Large intestine (tissue), 3 donors: Measurements from ENCODE around the gene SLC35B2. TPM values are rescaled to one million over a fixed set of nuclear protein-coding genes. Genes with fewer than 3 reads are reported as not detected.

ENCODE experiments used
- DNase-seq, 2 donors: peaks; one replicate each; pipeline versions ENCODE4 v3.0.0 to v3.0.0-alpha.2; 2013
- H3K27ac ChIP-seq: one replicate; pipeline ENCODE4 v1.5.1; 2013; ENCODE audit warnings: low read length
- H3K27me3 ChIP-seq: 2 replicates; pipeline ENCODE4 v1.6.1; 2013; ENCODE audit warnings: low read length; ENCODE audit not compliant: control insufficient read depth, insufficient read depth
- H3K36me3 ChIP-seq: 2 replicates; pipeline ENCODE4 v1.6.1; 2013; ENCODE audit warnings: low read length; ENCODE audit not compliant: control insufficient read depth, insufficient read depth
- H3K4me1 ChIP-seq: one replicate; pipeline ENCODE4 v1.6.1; 2013; ENCODE audit warnings: low read length; ENCODE audit not compliant: control insufficient read depth, insufficient read depth
- H3K4me3 ChIP-seq: one replicate; pipeline ENCODE4 v1.5.1; 2013; ENCODE audit warnings: low read length
- H3K9me3 ChIP-seq: one replicate; pipeline ENCODE4 v1.6.1; 2013; ENCODE audit warnings: mild to moderate bottlenecking, low read depth, low read length, moderate library complexity; ENCODE audit not compliant: control insufficient read depth
- WGBS: methylation state at CpG from one replicate; pipeline ENCODE4 v1.1.5; 2013; ENCODE audit warnings: low lambda C conversion rate; ENCODE audit not compliant: insufficient coverage; 5-methylcytosine and 5-hydroxymethylcytosine counted together
- polyA plus RNA-seq: library from polyadenylated mRNA; unstranded; fragments of 120-200 nt; gene quantifications from one replicate; pipeline ENCODE4 v1.2.1, GENCODE V29; 2013

The SLC35B2 gene
- polyA plus RNA-seq, 1 donor: 43.5 TPM

DNA sequence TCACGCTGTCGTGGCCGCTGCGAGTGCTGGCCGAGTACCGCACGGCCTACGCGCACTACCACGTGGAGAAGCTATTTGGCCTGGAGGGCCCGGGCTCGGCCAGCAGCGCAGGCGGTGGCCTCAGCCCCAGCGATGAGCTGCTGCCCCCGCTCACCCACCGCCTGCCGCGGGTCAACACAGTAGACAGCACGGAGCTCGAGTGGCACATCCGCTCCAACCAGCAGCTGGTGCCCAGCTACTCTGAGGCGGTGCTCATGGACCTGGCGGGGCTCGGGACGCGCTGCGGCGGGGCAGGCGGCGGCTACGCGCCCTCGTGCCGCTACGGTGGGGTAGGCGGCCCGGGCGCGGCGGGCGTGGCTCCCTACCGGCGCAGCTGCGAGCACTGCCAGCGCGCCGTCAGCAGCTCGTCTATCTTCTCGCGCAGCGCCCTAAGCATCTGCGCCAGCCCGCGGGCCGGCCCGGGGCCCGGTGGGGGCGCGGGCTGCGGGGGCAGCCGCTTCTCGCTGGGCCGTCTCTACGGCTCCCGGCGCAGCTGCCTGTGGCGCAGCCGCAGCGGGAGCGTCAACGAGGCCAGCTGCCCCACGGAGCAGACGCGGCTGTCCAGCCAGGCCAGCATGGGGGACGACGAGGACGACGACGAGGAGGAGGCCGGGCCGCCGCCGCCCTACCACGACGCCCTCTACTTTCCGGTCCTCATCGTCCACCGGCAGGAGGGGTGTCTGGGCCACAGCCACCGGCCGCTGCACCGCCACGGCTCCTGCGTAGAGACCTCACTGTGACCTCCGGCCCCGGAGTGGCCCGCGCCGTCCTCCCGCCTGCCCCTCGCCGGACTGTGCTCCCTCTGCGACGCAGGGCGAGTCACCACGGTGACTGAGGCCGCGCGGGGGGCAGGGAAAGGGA is 18.7 kb upstream of the SLC35B2 start:
- H3K4me1 ChIP-seq: peaks cover 5% of the 10 kb centered on the region
- peaks cover 9% of the 10 kb centered on the region for H3K9me3 ChIP-seq
- H3K4me3 ChIP-seq: no peak overlapping the region
- DNase-seq: peak in 1 of 2 donors; percentile 49
- no peak overlapping the region for H3K27ac ChIP-seq
- WGBS: no CpG with 5 or more reads among the region's 109 CpGs
- no peaks in the 10 kb centered on the region for H3K36me3 ChIP-seq
- peaks cover 93% of the 10 kb centered on the region for H3K27me3 ChIP-seq

DNA sequence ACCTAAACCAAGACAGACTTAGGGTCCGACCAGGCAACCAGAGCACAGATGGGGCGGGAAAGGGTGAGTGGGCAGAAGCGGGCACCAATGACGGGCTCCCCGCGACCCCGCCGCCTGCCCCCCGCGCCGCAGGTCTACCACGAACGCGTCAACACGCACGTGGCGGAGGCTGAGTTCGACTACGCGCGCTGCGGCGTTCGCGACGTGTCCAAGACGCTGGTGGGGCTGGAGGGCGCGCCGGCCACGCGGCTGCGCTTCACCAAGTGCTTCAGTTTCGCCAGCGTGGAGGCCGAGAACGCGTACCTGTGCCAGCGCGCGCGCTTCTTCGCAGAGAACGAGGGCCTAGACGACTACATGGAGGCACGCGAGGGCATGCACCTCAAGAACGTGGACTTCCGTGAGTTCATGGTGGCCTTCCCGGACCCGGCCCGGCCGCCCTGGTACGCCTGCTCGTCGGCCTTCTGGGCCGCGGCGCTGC is 18.0 kb upstream of the SLC35B2 start:
- H3K4me3 ChIP-seq: no peak overlapping the region

DNA sequence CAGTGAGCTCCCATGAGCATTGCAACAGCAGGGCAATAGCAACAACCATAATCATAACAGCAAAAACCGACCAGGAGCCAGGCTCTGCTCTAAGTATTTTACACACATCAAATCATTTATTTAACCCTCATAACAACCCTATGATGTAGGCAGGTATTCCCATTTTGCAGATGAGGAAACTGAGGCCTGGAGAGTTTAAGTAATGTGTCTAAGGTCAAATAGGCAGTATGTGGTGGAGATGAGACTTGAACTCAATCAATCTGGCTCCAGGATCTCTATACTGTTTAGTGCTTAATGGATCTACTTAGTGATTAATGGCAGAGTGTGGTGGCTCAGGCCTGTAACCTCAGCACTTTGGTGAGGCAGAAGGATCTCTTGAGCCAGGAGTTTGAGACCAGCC is 16.3 kb upstream of the SLC35B2 start:
- Histone ChIP-seq H3K9me3 (peaks cover 9% of the 10 kb centered on the region), H3K27ac (no peak overlapping the region), H3K36me3 (no peaks in the 10 kb centered on the region), H3K4me1 (peaks cover 5% of the 10 kb centered on the region), H3K27me3 (peaks cover 89% of the 10 kb centered on the region), H3K4me3 (no peak overlapping the region)
- no peak for DNase-seq
- no CpG with 5 or more reads among the region's 1 CpG for WGBS

More for the DNA sequence above, 18.0 kb upstream of the SLC35B2 start:
- H3K9me3 ChIP-seq: peaks cover 9% of the 10 kb centered on the region
- no CpG with 5 or more reads among the region's 59 CpGs for WGBS
- no peaks in the 10 kb centered on the region for H3K36me3 ChIP-seq
- peaks cover 5% of the 10 kb centered on the region for H3K4me1 ChIP-seq
- peaks cover 89% of the 10 kb centered on the region for H3K27me3 ChIP-seq
- no peak for DNase-seq
- no peak overlapping the region for H3K27ac ChIP-seq

DNA sequence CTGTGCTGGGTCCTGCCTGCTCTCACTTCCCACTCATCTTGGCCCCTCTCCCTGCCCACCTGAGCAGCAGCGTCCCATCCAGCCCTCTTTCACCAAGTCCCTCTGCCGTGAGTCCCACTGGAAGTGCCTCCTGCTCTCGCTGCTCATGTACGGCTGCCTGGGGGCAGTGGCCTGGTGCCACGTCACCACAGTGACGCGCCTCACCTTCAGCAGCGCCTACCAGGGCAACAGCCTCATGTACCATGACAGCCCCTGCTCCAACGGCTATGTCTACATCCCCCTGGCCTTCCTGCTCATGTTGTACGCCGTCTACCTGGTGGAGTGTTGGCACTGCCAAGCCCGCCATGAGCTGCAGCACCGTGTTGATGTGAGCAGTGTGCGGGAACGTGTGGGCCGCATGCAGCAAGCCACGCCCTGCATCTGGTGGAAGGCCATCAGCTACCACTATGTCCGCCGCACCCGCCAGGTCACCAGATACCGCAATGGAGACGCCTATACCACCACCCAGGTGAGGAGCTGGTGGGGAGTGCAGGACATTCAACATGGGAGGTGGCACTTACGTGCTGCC is 15.8 kb upstream of the SLC35B2 start:
- Histone ChIP-seq H3K4me1 (peaks cover 5% of the 10 kb centered on the region), H3K4me3 (no peak overlapping the region), H3K36me3 (no peaks in the 10 kb centered on the region), H3K27me3 (peaks cover 89% of the 10 kb centered on the region), H3K9me3 (peaks cover 9% of the 10 kb centered on the region), H3K27ac (no peak overlapping the region)
- no peak for DNase-seq
- no CpG with 5 or more reads among the region's 23 CpGs for WGBS

DNA sequence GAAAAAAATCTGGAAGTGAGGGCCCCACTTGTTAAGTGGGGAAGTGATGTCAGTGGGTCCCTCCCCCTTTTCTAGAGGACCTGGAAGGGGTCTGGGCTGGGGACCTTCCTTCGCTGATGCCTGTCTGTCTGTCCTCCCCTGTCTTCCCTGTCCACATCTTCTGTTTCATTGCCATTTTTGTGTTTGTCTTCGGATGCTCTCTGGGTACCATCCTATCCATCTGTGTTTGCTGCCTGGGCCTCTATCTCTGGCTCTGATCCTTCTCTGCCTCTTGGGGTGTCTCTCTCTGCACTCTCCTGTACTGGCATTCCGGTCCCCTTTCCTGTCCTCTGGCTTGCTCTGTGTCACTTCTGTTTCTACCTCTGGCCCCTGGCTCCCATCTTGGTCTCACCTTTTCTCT is 15.2 kb upstream of the SLC35B2 start:
- Histone ChIP-seq H3K9me3 (peaks cover 9% of the 10 kb centered on the region), H3K4me3 (no peak overlapping the region), H3K27me3 (peaks cover 85% of the 10 kb centered on the region), H3K36me3 (no peaks in the 10 kb centered on the region), H3K4me1 (peaks cover 5% of the 10 kb centered on the region), H3K27ac (no peak overlapping the region)
- no peak for DNase-seq
- 86% methylated on average over 1 of the region's 3 CpGs for WGBS

DNA sequence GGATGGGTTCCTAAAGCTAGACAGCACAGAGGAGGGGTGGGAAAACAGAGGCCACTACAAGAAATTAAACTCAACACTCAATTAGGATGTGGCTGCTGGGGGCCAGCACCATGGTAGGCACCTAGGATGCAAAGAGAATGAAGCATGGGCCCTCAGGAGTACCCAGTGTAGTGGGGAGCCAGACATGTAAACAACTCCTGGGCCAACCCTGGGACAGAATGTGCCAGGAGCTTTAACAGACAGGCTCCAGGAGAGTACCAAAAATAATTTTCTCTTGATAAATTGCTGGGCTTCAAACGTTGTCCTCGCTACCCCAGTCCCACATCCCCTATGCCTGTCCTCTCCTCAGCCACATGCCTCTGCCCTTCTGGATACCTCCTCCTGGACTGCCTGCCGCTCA is 14.6 kb upstream of the SLC35B2 start:
- WGBS: 75% methylated on average over 2 of the region's 3 CpGs
- H3K9me3 ChIP-seq: peaks cover 9% of the 10 kb centered on the region
- H3K27me3 ChIP-seq: peaks cover 79% of the 10 kb centered on the region
- no peak overlapping the region for H3K27ac ChIP-seq
- H3K4me3 ChIP-seq: no peak overlapping the region
- peaks cover 5% of the 10 kb centered on the region for H3K4me1 ChIP-seq
- no peak for DNase-seq
- H3K36me3 ChIP-seq: no peaks in the 10 kb centered on the region

DNA sequence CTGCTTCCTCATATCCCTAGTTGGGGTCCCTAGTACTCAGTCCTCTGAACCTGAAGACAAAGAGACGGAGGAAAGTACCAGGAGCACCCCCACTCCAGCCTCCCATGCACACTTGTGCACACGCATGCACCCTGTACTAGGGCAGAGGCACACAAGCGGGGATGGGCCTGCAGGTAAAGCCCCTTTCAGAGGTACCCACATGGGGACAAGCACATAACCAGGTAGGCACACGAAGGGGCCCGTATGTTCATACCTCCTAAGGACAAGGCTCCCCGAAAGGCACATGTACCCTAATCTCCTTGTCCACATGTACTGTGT is 14.0 kb upstream of the SLC35B2 start:
- H3K27me3 ChIP-seq: peaks cover 73% of the 10 kb centered on the region
- DNase-seq: no peak
- WGBS: 90% methylated on average over 2 of the region's 6 CpGs
- no peak overlapping the region for H3K4me3 ChIP-seq
- peaks cover 8% of the 10 kb centered on the region for H3K9me3 ChIP-seq
- H3K4me1 ChIP-seq: peaks cover 3% of the 10 kb centered on the region
- no peak overlapping the region for H3K27ac ChIP-seq
- no peaks in the 10 kb centered on the region for H3K36me3 ChIP-seq

DNA sequence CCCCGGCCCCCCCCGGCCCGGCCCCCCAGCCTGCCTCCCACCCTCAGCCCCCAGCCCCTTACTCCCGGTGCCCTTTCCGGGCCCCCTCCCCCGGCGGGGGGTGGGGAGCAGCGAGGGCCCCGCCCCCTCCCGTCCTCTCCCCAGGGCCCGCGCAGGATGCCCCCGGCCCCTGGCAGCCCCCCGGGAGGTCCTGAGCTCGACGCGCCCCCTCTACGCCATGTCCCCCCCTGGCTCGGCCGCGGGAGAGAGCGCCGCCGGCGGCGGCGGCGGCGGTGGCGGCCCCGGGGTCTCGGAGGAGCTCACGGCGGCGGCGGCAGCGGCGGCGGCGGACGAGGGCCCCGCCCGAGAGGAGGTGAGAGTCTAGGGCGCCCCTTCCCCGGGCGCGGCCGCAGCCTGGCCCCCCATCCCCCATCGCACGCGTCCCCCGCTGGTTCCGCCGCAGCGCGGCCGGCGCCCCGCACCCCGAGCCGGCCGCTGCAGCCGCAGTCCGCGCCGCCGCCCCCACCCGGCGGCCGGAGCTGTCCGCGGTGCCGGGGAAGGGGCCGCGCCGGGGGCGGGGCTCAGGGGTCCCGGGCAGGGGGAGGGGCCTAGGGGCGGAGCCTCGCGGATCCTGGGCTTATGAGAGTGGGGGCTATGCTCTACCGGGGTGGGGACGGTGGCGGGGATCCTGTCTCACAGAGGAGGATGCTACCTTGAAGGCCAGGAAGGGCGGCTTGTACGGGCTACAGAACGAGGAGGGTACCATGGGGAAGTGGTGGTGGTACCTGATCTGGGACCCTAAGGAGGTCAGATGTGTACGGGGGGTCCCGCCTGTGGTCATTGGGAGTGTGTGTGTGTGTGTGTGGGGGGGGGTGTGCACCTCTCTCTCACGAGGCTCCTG is 13.4 kb upstream of the SLC35B2 start:
- DNase-seq: no peak
- Histone ChIP-seq H3K4me3 (no peak overlapping the region), H3K9me3 (peaks cover 6% of the 10 kb centered on the region), H3K4me1 (no peaks in the 10 kb centered on the region), H3K27ac (no peak overlapping the region), H3K36me3 (no peaks in the 10 kb centered on the region), H3K27me3 (peaks cover 69% of the 10 kb centered on the region)
- WGBS: no CpG with 5 or more reads among the region's 90 CpGs

DNA sequence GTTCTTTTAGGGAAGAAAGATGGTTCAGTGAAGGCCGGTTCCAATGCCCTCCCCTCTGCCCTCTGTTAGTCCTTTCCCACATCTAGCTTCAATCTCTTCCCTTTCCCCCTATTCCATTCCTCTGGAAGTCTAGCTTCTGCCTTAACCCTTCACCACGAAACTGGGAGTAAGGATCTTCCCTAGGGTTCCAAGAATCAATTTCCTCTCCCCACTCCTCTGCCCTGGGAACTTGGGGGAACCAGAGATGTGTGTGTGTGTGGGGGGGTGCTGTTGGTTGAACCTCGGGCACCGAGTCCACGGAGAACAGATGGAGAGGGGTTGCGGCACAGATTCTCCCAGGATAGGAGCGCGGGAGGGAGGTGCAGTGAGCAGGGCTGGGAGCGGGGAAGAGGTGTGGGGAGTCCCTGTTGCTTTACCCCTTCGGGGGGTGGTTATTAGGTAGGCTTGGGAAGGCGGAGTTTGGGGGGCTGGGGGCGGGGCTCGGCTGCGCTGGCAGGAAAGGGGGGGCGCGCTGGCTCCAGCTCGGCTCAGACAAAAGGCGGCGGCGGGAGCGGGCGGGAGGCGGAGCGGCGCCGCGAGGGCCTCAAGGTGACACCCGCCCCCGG is 12.7 kb upstream of the SLC35B2 start, which contains the start of gene TMEM151B:
Gene TMEM151B, plus strand, starts transcription at position 530 of the 605 bp plus-strand sequence. CDS start 293 bp downstream, outside the sequence.
- no peaks in the 10 kb centered on the region for H3K36me3 ChIP-seq
- no peak for DNase-seq
- H3K4me1 ChIP-seq: no peaks in the 10 kb centered on the region
- no peak within 1 kb of the TSS for H3K27ac ChIP-seq
- no peak within 1 kb of the TSS for H3K4me3 ChIP-seq
- no CpG with 5 or more reads among the region's 29 CpGs for WGBS
- peaks cover 1% of the 10 kb centered on the region for H3K9me3 ChIP-seq
- H3K27me3 ChIP-seq: peaks cover 62% of the 10 kb centered on the region
